UCSD-AML1 (cell line): ENCODE measurements around the gene PIGP.
"Not testable (repeated sequence)": the region's sequence is repeated elsewhere in the genome, so short reads cannot be mapped to it uniquely, and the experiment has no call there.

ENCODE experiments used
- DNase-seq: peaks from one replicate; lab custom pipeline; 2025; ENCODE audit not compliant: unreplicated experiment; lab: John Stamatoyannopoulos, UW

The PIGP gene

DNA sequence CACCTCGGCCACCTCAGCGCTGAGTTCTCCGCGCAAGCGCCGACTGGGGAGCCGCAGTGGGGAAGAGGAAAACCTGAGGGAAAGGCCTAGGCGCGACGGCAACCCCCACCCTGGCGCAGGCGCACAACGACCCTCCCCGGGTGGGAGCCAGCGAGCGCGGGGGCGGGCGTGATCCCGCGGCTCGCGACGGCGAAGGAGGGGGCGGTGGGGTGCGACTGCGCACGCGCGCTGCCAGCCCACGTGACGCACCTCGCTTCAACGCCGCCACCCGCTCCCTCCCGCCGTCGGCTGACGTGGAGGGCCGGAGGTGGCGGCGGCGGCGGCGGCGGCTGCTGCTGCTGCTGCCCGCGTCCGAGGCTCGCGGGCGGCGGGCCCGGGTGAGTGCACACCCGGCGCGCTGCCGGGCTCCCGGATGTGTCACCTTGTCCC, at the start of gene PIGP, which contains the start of gene TTC3:
PIGP (minus strand) TSS at position 84 of the 429 bp plus-strand sequence. CDS start 556 bp downstream, outside the sequence.
TTC3 (plus strand) TSS at position 267 of the 429 bp plus-strand sequence. CDS start 14,004 bp downstream, outside the sequence.
- DNase-seq, result peak; percentile 98

DNA sequence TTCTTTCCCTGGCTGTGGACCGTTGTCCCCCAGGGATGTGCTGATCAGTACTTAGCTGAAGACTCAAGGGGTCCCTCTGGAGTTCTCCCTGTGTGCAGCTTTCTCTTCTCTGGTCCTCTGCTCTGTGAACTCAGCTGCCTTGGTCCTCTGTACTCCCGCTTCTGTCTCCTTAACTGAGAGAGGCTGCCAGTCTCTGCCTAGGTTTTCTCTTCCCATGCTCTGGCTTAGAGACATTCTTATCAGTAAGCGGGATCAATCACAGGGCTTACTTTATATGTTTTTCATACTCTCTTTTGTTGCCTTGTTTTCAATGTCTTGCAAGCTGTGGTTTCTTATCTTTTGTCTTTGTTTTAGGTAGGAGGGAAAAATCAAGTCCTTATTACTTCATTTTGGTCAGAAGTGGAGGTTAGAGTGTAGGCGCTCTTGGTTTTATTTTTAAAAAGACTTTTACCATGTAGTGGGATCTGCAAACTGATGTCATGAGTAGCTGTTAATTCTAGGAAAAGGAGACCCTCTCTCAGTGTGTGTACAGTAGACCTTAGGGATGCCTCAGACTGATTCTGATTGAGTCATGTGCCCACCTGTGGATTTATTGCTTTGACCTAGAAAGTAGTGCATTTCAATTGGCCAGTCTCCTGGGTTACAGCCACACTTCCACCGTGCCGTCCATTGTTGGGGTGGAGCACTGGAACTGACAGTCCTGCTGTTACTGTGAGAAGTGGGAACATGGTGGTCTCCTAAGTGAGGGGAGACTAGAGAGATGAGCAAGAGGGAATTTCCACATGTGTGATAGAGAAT, 46.7 kb upstream of the PIGP start:
- no peak for DNase-seq

DNA sequence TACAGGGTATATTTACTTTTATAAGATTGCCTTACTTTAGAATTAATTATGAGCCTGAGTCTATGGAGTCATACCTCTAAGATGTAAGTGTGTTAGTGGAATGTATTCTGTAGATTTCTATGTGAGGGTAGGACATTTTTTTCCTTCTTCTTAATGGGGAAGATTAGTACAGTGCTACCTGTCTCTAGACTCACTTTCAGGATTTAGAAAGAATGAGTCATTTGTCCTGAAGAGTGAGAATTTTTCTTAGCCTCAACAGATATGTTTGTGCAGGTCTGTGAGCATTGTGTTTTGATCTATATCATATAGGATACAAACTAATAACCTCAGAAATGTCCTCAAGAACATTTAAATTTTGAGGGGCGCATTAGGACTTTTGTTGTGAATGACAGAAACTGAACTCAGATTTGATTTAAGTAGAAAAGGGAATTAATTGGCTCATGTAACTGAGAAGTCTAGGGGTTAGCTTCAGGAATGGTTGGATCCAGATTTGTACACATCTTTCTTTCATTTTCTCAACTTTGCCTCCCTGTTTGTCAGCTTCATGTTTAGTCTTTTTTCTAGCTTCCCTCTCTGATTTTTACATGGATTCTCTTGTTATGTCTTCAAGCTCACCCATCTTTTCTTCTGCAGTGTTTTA, 45.4 kb upstream of the PIGP start:
- DNase-seq, result no peak

DNA sequence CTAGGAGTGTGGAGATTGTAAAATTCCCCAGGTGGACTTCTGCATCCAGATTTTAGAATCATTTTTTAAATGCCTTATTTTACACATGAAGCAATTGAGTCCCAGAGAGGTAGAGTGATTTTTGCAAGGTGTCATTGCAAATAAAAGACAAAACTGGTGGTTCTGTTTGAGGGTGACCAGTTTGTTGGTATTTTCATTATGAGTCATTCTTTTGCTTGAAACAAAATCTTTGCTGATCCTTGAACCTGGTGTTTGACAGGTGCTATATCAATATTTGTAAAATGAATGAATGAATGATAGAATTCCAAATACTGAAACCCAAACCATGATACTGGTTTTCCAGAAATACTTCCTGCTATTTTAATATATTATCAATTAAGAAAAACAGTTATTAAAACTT, 44.3 kb upstream of the PIGP start:
- DNase-seq, result no peak

DNA sequence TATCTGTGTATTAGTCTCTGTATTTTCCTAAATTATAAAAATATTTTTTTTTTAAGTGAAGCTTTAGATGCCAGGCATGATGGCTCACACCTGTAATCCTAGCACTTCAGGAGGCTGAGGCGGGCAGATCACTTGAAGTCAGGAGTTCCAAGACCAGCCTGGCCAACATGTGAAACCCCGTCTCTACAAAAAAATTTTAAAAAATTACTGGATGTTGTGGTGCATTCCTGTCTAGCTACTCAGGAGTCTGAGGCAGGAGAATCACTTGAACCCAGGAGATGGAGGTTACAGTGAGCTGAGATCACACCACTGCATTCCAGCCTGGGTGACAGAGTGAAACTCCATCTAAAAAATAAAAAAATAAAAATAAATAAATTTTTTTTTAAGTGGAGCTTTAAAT, 43.6 kb upstream of the PIGP start:
- DNase-seq, result not testable (repeated sequence)

DNA sequence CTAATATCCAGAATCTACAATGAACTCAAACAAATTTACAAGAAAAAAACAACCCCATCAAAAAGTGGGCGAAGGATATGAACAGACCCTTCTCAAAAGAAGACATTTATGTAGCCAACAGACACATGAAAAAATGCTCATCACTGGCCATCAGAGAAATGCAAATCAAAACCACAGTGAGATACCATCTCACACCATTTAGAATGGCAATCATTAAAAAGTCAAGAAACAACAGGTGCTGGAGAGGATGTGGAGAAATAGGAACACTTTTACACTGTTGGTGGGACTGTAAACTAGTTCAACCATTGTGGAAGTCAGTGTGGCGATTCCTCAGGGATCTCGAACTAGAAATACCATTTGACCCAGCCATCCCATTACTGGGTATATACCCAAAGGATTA, 41.4 kb upstream of the PIGP start:
- DNase-seq, result not testable (repeated sequence)

DNA sequence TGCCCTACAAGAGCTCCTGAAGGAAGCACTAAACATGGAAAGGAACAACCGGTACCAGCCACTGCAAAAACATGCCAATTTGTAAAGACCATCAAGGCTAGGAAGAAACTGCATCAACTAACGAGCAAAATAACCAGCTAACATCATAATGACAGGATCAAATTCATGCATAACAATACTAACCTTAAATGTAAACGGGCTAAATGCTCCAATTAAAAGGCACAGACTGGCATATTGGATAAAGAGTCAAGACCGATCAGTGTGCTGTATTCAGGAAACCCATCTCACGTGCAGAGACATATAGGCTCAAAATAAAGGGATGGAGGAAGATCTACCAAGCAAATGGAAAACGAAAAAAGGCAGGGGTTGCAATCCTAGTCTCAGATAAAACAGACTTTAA, 38.2 kb upstream of the PIGP start:
- DNase-seq, result not testable (repeated sequence)

DNA sequence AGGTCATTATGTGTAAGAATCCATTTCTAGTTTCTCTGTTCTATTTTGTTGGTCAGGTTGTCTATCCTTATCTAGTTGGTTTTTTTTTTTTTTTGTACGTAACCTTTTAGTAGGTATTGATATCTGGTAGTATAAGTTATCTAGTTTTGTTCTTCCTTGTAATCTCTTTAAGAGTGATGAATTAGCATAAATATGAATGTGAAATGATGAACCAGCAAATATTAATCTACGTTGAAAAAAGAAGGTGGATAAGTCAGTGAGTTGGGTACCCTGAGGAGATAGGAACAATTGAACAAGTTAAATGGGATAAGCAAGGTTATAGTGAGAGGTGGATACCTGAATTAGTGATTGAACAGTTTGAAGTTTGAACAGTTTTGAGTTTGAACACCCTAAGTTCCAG, 34.1 kb upstream of the PIGP start:
- DNase-seq, result no peak

DNA sequence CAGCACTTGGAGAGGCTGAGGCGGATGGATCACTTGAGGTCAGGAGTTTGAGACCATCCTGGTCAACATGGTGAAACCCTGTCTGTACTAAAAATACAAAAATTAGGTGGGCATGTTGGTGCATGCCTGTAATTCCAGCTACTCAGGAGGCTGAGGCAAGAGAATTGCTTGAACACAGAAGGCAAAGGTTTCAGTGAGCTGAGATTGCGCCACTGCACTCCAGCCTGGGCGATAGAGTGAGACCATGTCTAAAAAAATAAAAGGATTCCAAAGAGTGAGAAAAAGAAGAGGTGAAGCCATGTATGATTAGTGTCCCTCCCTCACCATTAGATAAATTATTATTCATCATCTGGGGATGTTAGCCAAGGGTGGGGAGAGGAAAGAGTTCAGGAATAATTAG, 29.9 kb upstream of the PIGP start:
- DNase-seq, result not testable (repeated sequence)

DNA sequence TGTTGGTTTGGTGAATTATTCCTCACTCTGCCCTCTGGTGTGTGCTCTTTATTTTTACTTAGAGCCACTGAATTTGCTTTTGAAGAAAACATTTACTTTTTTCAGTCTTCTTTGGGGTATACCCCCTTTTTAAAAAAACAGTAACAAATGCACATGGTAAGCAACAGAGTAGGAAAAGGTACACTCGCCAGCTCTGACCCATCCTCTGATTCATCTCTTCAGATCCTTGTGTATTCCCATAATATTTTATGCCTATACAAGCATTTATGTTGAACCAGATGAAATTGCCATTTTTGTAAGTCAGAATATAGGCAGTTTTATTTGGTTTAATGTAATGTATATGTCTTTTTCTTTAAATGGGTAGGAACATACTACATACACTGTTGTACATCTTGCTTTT, 28.5 kb upstream of the PIGP start:
- DNase-seq, result no peak

DNA sequence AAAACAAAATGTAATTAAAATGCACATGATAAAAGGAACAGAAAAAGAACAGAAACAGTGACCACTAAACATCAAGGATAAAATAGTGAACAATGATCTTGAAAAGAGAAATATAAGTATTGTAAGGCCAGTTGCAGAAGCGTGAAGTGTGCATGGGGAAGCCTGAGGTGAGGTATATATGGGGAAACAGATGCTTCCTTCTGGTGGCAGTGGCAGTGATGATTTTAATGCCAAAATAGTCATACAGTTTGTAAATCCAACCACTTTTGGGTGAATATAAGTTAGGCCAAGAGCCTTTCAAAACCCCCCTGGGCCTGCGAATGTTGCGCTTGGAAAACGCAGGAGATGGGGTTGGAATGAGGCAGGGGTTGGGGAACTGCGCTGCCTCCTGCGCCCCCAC, 27.4 kb upstream of the PIGP start:
- no peak for DNase-seq

DNA sequence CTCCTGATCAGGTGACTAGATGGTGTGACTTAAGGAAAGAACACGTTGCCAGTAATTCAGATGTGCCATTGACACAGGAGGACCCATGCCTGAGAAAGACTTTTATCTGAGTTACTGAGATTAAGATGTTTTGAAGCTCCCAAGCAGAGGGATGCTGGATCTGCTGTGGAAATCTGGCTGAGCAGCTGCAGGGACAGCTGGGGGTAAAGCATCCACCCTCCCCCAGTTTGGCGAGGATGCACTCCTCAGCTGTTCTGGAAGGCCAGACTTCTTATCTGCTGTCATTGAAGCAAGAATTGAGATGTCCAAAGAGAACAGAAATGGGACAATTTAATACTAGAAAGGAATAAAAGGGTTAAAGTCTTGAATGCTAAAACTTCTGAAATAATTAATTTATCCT, 25.9 kb upstream of the PIGP start:
- no peak for DNase-seq

DNA sequence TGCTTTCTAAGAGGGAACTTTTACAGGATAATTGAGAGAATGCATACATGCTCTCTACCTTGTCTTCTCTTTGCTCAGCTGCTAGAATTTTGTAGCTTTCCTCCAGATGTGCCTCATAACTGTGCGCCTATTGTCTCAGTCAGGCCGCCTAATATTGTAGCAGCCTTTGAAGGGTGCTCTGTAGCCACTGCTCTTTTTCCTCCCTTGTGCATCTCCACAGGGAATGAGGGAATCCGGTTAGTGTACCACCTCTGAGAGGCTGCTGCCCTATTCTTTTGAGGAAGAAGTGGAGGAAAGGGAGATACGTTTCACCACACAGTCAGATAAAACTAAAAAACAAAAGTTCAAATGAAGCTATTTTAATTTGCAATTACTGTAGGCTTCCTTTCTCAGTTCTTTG, 22.9 kb upstream of the PIGP start:
- no peak for DNase-seq

DNA sequence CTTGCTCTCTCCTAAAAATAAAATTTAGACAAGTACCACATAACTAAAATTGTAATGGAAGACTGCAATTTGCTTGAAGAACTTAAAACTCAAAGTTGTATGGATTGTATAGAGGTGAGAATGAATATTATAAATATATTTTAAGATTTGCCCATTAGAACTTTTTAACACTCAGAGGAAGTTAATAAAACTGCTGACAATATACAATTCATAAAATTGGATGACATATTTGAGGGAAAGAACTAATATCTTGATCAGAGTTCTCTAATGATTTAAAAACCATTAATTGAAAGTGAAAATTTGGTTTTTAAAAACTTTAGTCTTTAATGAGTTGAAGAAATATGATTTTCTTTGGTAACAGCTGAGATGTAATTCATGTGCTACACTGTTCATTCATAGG, 21.1 kb upstream of the PIGP start:
- DNase-seq, result no peak

DNA sequence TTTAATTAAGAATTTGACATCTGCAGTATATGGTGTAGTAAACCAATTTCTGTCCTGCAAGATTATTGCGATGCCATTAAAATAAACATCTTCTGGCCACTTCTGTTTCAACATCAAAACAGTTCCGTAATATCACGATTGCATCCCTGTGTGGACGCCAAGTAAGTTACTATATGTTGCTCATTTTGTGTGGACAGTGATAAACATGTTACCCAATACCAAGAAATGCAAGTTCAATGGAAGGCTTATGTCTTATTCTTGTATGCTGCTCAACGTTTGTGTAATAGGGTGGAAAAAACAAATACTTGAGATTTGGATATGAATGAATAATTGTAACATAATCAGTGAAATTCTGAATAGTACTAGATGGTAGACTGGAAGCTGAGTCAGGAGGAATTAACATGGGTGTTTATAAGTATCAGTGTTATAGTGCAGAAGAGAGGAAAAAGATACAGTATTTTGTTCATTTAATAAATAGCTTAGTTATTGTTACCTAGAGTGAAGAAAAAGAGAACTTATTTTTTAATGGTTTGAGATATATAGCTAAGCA, 15.4 kb upstream of the PIGP start:
- no peak for DNase-seq

DNA sequence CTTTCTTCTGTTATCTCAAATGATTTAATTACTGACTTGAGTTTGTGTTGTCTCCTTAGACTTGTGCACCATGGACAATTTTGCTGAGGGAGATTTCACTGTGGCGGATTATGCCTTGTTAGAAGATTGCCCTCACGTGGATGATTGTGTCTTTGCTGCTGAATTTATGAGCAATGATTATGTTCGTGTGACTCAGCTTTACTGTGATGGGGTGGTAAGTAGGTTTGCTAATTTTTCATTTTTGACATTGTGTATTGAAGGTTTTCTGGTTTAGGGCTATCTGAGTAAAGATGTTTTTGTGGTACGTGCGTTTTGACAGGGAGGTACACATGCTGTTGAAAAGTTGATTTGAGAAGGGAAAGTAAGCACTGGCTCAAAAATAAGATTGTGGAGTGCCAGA, 14.3 kb upstream of the PIGP start:
- no peak for DNase-seq

DNA sequence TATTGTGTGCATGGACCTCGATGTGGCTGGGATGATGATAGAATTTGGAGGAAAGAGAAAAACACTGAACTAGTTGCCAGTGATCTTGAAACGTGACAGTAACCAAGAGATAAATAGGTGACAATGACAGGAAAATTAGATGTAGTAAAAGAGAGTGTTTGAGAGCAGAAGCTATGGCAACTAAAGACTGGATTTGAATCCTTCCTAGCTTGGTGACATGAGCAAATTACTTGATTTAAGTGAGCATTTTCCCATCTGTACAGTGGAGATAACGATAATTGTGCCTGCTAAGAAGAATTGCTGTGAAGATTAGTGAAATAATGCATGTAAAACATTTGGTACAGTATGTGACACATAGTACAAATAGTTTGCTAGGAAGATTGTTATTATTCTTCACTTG, 12.9 kb upstream of the PIGP start:
- DNase-seq, result no peak

DNA sequence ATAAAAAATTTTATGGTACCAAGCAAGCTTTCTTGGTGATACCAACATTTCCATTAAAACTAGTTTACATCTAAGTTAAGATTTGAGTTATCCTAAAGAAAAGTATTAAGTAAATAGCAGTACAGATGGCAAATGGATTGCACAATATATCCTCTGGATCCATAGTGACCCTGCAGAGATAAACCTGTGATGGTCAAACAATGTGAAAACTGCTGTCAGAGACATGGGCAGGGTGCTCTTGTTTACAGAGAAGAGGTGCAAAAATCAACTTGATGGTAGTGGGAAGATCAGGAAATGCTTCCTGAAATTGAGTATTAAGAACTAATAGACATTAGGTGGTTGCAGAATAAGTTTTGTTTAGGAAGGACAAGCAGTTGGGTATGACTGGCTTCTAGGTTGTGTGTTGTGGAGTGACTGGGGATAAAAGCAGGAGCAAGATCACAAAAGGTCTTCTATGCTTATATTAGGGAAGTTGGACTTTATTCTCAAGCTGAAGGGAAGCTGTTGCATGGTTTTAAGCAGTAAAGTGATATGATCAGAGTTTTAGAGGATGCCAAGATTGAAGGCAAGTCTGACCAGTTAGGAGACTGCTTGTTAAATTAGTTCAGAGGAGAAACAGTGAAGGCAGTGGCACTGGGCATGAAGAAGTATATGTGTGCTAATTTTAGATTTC, 10.1 kb upstream of the PIGP start:
- DNase-seq, result no peak

DNA sequence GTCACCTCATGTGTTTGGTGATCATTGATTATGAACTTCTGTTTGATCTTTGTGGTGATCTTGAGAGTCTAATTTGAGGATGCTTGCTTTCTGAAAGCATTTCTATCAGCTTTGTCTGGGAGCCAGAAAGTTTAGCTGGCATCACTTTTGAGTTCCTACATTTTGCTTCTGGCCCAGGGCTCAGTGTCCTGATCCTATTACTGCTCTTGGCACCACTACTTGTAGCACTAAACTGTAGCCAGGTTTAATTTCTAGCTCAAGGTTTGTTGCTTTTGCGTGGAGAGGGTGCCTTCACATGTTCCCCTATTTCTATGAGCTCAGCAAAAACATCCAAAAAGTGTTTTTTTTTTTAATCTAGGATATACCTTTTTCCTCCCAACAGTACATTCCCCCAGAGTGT, 9.5 kb upstream of the PIGP start:
- no peak for DNase-seq

DNA sequence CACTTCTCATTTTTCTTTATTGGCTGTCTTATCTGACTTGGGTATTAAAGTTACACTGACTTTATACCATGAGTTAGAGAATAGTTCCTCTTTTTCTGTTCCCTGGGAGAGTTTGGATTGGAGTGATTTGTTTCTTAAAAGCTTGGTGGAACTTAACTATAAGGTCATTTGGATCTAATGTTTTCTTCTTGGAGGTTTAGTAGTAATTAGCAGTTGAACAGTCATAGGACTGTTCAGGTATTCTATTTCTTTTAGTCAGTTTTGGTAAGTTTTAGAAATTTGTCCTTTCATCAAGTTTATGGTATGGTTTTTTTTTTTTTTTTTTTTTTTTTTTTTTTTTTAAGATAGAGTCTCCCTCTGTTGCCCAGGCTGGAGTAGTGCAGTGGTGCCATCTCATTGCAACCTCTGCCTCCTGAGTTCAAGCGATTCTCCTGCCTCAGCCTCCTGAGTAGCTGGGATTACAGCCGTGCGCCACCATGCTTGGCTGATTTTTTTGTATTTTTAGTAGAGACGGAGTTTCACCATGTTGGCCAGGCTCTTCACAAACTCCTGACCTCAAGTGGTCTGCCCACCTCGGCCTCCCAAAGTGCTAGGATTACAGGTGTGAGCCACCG, 6.4 kb upstream of the PIGP start:
- DNase-seq, result no peak

DNA sequence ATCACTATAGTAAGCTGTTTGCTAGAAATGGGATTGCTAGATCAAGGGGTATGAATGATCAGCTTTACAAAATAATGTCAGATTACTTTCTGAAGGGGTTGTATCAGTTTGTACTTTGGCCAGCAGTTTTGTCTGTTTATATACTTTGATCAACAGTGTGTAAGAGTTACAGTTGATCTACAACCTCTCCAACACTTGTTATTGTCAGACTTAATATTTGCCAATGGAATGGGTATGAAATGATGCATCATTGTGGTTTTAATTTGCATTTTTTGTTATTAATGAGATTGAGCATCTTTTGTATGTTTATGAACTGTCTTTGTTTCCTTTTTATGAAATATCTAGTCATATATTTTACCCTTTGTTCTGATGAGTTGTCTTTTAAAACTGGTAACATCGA, 4.5 kb upstream of the PIGP start:
- no peak for DNase-seq
